A673 (cell line): ENCODE results near the gene ALKAL2. TPM values are rescaled to one million over a fixed set of nuclear protein-coding genes. Genes with fewer than 3 reads are reported as not detected.

Experiments
- BruUV-seq: library from RNA; stranded (reverse); fragments of 400-500 nt; replicated peaks from 2 replicates; lab custom pipeline; 2021; lab: Mats Ljungman, UMichigan
- CTCF ChIA-PET: fragments of 300-600 bp; sonication (Branson Sonifier 250); formaldehyde crosslinking; loops from one replicate; lab custom pipeline; 2022; ENCODE audit warnings: antibody characterized with exemption; lab: Charles Lee
- POLR2A ChIA-PET: fragments of 300-600 bp; sonication (Branson Sonifier 250); formaldehyde crosslinking; loops from one replicate; lab custom pipeline; 2022; ENCODE audit warnings: antibody characterized with exemption; ENCODE audit not compliant: low non-redundant PET; lab: Charles Lee
- DNase-seq: peaks from one replicate; pipeline ENCODE4 v3.0.0-alpha.2; 2015; ENCODE audit warnings: low spot score
- H3K27ac ChIP-seq: fragments of 200-600 bp; sonication (generic); 2 replicates; pipeline ENCODE4 v1.5.1; 2016; ENCODE audit warnings: mixed run types, low read depth, mild to moderate bottlenecking, mixed read lengths, antibody characterized with exemption, low read length; ENCODE audit not compliant: poor library complexity, severe bottlenecking
- H3K27me3 ChIP-seq: fragments of 200-600 bp; sonication (generic); replicated peaks from 2 replicates; pipeline ENCODE4 v1.6.1; 2017; ENCODE audit warnings: mixed run types, low read depth, mild to moderate bottlenecking, mixed read lengths, antibody characterized with exemption, low read length; ENCODE audit not compliant: insufficient read depth, poor library complexity
- H3K36me3 ChIP-seq: fragments of 200-600 bp; sonication (generic); 2 replicates; pipeline ENCODE4 v1.6.1; 2016; ENCODE audit warnings: mixed run types, mild to moderate bottlenecking, mixed read lengths, antibody characterized with exemption, low read length; ENCODE audit not compliant: insufficient read depth, poor library complexity, severe bottlenecking
- H3K4me1 ChIP-seq: fragments of 200-600 bp; sonication (generic); 2 replicates; pipeline ENCODE4 v1.6.1; 2017; ENCODE audit warnings: mixed run types, mild to moderate bottlenecking, mixed read lengths, antibody characterized with exemption, low read length; ENCODE audit not compliant: insufficient read depth, poor library complexity, severe bottlenecking
- H3K4me3 ChIP-seq: fragments of 200-600 bp; sonication (generic); 2 replicates; pipeline ENCODE4 v1.5.1; 2016; ENCODE audit warnings: low read depth, mixed run types, mild to moderate bottlenecking, mixed read lengths, low read length; ENCODE audit not compliant: poor library complexity, severe bottlenecking
- H3K9me3 ChIP-seq: fragments of 200-600 bp; sonication (generic); 2 replicates; pipeline ENCODE4 v1.6.1; 2016; ENCODE audit warnings: mixed run types, low read depth, mild to moderate bottlenecking, mixed read lengths, antibody characterized with exemption, low read length; ENCODE audit not compliant: poor library complexity, severe bottlenecking
- CTCF ChIP-seq: fragments of 300-800, 200-600 bp; sonication (generic); conservative IDR thresholded peaks from 2 replicates; pipeline ENCODE4 v1.5.1; 2017; ENCODE audit warnings: low read depth, mild to moderate bottlenecking, antibody characterized with exemption, low read length, moderate library complexity, mixed read lengths
- EZH2 ChIP-seq: fragments of 200-600 bp; sonication (generic); IDR thresholded peaks from 2 replicates; pipeline ENCODE4 v1.6.1; 2017; ENCODE audit warnings: borderline replicate concordance, low read depth, mild to moderate bottlenecking, mixed read lengths, antibody characterized with exemption, low read length; ENCODE audit not compliant: poor library complexity, severe bottlenecking
- intact Hi-C: fragments of 100-400 bp; cut with micrococcal nuclease; formaldehyde crosslinking; loops from one replicate; pipeline ENCODE4 v1.10.0; 2022; ENCODE audit not compliant: unreplicated experiment
- total RNA-seq: library from RNA; stranded (reverse); gene quantifications from 2 replicates; pipeline ENCODE4 v1.2.3, GENCODE V29; 2021

The ALKAL2 gene
- total RNA-seq, 1 experiment from 2014 or later, result not detected

DNA sequence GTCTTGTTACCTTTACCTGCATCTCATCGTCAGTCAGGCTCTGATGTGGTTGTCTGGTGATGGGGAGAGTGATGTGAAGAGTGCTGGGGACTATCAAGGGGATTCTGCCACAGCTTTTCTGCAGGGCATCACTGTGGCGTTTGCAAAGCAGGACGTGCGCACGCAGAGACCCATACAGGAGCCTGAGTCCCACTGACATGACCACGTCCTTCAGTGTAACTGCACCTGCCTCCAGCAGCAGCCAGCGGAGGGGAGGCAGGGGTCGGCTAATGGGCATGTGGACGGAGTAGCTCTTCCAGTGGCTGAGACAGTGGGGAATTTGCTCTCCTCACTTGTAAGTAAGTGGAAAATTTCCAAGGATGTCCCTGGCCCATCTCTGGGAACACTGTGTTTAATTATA is 6.5 kb downstream of the ALKAL2 start:
- Histone ChIP-seq H3K9me3 (no peaks in the 10 kb centered on the region), H3K27ac (no peak overlapping the region), H3K27me3 (peaks cover 1% of the 10 kb centered on the region), H3K36me3 (peaks cover 46% of the 10 kb centered on the region), H3K4me3 (no peak overlapping the region), H3K4me1 (no peaks in the 10 kb centered on the region)
- BruUV-seq, result no TSS peak
- intact Hi-C loops, result no loop called here
- no peak for DNase-seq
- ChIA-PET CTCF (no interaction called here), POLR2A (no interaction called here)
- TF ChIP-seq CTCF (no peak), EZH2 (no peak)

DNA sequence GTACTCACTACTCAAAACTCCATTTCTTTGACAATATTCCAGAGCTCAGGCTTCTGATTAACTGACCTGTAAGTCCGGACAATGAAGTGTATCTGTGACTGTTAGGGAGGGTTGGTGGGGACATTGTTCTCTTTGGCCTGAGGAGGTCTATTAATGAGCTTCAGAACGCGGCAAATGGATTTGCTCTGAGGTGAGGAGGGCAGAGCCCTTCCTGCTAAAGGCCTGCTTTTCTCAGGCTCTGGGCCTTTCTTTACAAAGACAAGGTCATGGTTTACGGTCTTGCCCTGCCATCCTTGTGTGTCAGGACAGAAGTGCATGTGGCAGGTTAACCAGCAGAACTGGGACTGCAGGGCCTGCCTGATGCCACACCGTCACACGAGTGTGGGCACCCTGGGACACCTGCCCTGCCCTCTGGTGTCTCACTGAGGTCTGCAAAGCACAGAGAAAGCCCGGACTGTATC is 7.2 kb downstream of the ALKAL2 start:
- Histone ChIP-seq H3K9me3 (no peaks in the 10 kb centered on the region), H3K27me3 (no peaks in the 10 kb centered on the region), H3K27ac (no peak overlapping the region), H3K4me1 (no peaks in the 10 kb centered on the region), H3K36me3 (peaks cover 53% of the 10 kb centered on the region), H3K4me3 (no peak overlapping the region)
- CTCF ChIA-PET, result no interaction called here
- no TSS peak for BruUV-seq
- intact Hi-C loops, result no loop called here
- TF ChIP-seq CTCF (no peak), EZH2 (no peak)
- no peak for DNase-seq
- POLR2A ChIA-PET, result no interaction called here

- BruUV-seq, result no TSS peak
- TF ChIP-seq CTCF (no peak), EZH2 (no peak)
- Histone ChIP-seq H3K4me1 (no peaks in the 10 kb centered on the region), H3K36me3 (peaks cover 59% of the 10 kb centered on the region), H3K27me3 (no peaks in the 10 kb centered on the region), H3K27ac (no peak overlapping the region), H3K4me3 (no peak overlapping the region), H3K9me3 (no peaks in the 10 kb centered on the region)
- ChIA-PET CTCF (no interaction called here), POLR2A (no interaction called here)
- intact Hi-C loops, result no loop called here
- DNase-seq, result no peak
Measured at GRCh38 chr2:279956-280649, 7.8 kb downstream of the ALKAL2 start.
